Immature natural killer cell (primary cell): ENCODE data around the gene NOS1AP. TPM values are rescaled to one million over a fixed set of nuclear protein-coding genes. Genes with fewer than 3 reads are reported as not detected.

Experiments used
- DNase-seq, 3 donors: peaks; one replicate each; pipeline ENCODE4 v3.0.0; 2022; ENCODE audit warnings: mixed read lengths in 1 of 3
- H3K27ac Mint-ChIP-seq, 6 donors: one replicate each; pipeline ENCODE4 v1.8.0; 2020; ENCODE audit warnings: mixed read lengths in 6 of 6, mild to moderate bottlenecking in 5 of 6, inconsistent platforms in 4 of 6, moderate library complexity in 3 of 6
- H3K27me3 Mint-ChIP-seq, 3 donors: one replicate each; pipeline ENCODE4 v1.8.0; 2020 to 2021; ENCODE audit warnings: low read depth in 3 of 3, mild to moderate bottlenecking in 3 of 3, mixed read lengths in 3 of 3, moderate library complexity in 3 of 3, inconsistent platforms in 1 of 3
- H3K36me3 Mint-ChIP-seq, 3 donors: one replicate each; pipeline ENCODE4 v1.8.0; 2020; ENCODE audit warnings: mixed read lengths in 3 of 3, inconsistent platforms in 2 of 3, mild to moderate bottlenecking in 2 of 3
- H3K4me1 Mint-ChIP-seq, 2 donors: one replicate each; pipeline ENCODE4 v1.8.0; 2020; ENCODE audit warnings: inconsistent platforms in 2 of 2, mild to moderate bottlenecking in 2 of 2, mixed read lengths in 2 of 2, moderate library complexity in 1 of 2
- H3K4me3 Mint-ChIP-seq, 5 donors: one replicate each; pipeline ENCODE4 v1.8.0; 2020; ENCODE audit warnings: mild to moderate bottlenecking in 5 of 5, mixed read lengths in 5 of 5, inconsistent platforms in 3 of 5, moderate library complexity in 3 of 5
- H3K9me3 Mint-ChIP-seq, 6 donors: one replicate each; pipeline ENCODE4 v1.8.0; 2020; ENCODE audit warnings: mild to moderate bottlenecking in 6 of 6, mixed read lengths in 6 of 6, inconsistent platforms in 4 of 6, moderate library complexity in 3 of 6
- polyA plus RNA-seq, 3 donors: library from polyadenylated mRNA; unstranded; fragments of 300-500 nt; fragmentation: Illumina TruSeq; gene quantifications; one replicate each; pipeline ENCODE4 v1.2.3, GENCODE V29; 2021

NOS1AP gene
- polyA plus RNA-seq, 3 donors from 2014 or later = not detected

DNA sequence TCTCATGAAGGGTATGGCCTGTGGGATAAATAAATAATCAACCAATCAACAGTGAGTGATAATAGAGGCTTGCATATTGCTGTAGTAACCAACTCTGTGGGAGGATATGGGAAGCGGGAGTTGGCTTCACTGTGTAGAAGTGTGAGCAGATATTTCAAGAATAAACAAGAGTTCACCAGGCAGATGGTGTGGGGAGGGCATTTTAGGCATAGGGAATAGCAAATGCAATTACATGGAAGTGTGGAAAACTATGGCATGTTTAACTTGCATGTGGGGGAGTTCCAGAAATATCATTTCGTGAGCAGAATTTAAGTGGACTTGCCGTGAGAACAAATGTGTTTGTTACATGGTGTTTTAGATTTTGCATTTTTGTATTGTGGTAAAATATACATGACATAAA, 211.9 kb downstream of the NOS1AP start:
- Mint-ChIP-seq H3K27ac (no peak overlapping the region), H3K4me3 (no peak overlapping the region), H3K27me3 (peaks cover 2 to 5% (median 5%) of the 10 kb centered on the region in 3 donors), H3K4me1 (no peaks in the 10 kb centered on the region), H3K9me3 (no peaks in the 10 kb centered on the region), H3K36me3 (no peaks in the 10 kb centered on the region)
- no peak for DNase-seq

- no peaks in the 10 kb centered on the region for H3K9me3 Mint-ChIP-seq
- peaks cover 3 to 8% (median 3%) of the 10 kb centered on the region in 3 donors for H3K27me3 Mint-ChIP-seq
- H3K36me3 Mint-ChIP-seq = no peaks in the 10 kb centered on the region
- no peak overlapping the region for H3K4me3 Mint-ChIP-seq
- H3K4me1 Mint-ChIP-seq = no peaks in the 10 kb centered on the region
- H3K27ac Mint-ChIP-seq = no peak overlapping the region
- no peak for DNase-seq
These were observed 214.2 kb downstream of the NOS1AP start for GRCh38 chr1:162283657-162284056.

GRCh38 chr1:162284206-162284955, 214.9 kb downstream of the NOS1AP start:
- Mint-ChIP-seq H3K27me3 (peaks cover 1 to 8% (median 3%) of the 10 kb centered on the region in 3 donors), H3K27ac (no peak overlapping the region), H3K4me1 (no peaks in the 10 kb centered on the region), H3K36me3 (no peaks in the 10 kb centered on the region), H3K4me3 (no peak overlapping the region), H3K9me3 (no peaks in the 10 kb centered on the region)
- DNase-seq = no peak

DNA sequence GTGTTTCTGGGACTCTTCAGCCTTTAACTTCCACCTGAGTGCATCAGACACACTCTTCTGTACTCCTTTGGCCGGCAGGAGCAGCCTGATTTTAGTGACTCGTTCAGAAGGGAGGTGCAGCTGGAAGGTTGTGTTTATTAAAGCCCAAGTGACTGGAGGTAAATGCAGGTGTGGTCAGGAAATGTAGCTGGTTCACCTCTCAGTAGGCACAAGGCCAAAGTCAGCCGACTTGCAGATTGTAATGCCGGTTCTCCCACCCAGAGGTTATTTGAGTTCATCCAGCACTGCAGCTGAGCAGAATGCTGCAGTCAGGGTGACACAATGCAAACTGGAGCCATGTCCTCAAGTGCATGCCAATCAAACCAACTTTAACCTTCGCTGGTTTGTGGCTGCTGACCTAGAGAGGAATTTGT, 215.7 kb downstream of the NOS1AP start:
- H3K27me3 Mint-ChIP-seq = peaks cover 0 to 8% (median 1%) of the 10 kb centered on the region in 3 donors
- no peak for DNase-seq
- no peaks in the 10 kb centered on the region for H3K9me3 Mint-ChIP-seq
- H3K4me3 Mint-ChIP-seq = no peak overlapping the region
- H3K27ac Mint-ChIP-seq = no peak overlapping the region
- no peaks in the 10 kb centered on the region for H3K36me3 Mint-ChIP-seq
- no peaks in the 10 kb centered on the region for H3K4me1 Mint-ChIP-seq

GRCh38 chr1:162291000-162291399, 221.5 kb downstream of the NOS1AP start:
- no peak for DNase-seq
- Mint-ChIP-seq H3K27ac (no peak overlapping the region), H3K4me1 (peaks cover 20 to 25% of the 10 kb centered on the region in 2 donors)

DNA sequence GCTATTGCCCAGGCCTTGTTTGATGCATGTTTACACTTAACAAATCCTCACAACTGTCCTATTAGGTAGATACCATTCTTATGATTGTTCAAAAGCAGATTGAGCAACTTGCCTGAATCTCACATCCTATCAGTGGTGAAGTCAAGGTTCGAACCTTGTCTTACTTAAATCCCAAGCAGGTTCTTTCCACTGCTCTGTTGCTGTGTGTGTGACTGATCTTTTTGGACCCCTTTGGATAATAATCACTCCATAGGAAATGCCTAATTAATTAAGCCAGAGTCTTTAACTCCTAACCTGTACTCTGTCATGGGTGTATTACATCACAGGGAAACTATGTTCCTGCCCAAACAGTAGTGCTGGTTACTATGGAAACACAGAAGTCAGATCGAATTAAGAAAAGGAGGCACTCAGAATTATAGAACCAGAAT, 222.9 kb downstream of the NOS1AP start:
- peaks cover 34 to 39% of the 10 kb centered on the region in 2 donors for H3K4me1 Mint-ChIP-seq

More at GRCh38 chr1:162291000-162291399, 221.5 kb downstream of the NOS1AP start:
- peaks cover 3 to 7% (median 6%) of the 10 kb centered on the region in 3 donors for H3K27me3 Mint-ChIP-seq
- H3K9me3 Mint-ChIP-seq = no peaks in the 10 kb centered on the region
- no peak overlapping the region for H3K4me3 Mint-ChIP-seq
- no peaks in the 10 kb centered on the region for H3K36me3 Mint-ChIP-seq

DNA sequence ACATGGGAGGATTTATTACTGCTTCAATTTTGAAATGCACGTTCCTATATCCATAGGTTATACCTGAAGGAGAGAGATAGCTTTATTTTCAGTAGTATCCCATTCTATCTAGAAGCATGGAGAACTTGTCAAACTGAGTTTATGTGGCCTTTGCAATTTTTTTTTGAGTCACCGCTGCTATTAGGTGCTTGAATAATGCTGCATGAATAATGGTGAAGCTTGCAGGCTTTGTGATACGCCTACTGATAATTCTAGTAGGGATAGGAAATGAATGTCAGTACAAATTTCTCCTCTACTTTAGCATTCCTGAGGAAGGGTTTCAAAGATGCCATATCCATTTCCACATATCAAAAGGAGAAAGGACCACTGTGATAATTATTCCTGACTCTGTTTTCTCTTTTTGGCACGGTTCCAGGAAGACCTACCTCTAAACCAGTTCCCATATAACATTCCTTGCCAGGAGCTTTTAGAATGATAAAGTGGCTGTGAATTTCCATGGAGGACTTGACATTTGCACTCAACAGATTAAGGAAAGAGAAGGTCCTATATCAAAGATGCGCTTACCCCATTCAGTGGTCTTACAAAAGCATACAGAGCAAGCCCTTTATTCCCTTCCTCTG, 223.7 kb downstream of the NOS1AP start:
- DNase-seq = no peak
- H3K27me3 Mint-ChIP-seq = peaks cover 3 to 5% (median 5%) of the 10 kb centered on the region in 3 donors
- H3K4me3 Mint-ChIP-seq = no peak overlapping the region
- no peaks in the 10 kb centered on the region for H3K9me3 Mint-ChIP-seq
- no peaks in the 10 kb centered on the region for H3K36me3 Mint-ChIP-seq
- no peak overlapping the region for H3K27ac Mint-ChIP-seq
- H3K4me1 Mint-ChIP-seq = peaks cover 42 to 47% of the 10 kb centered on the region in 2 donors

More for the DNA sequence above, 222.9 kb downstream of the NOS1AP start:
- Mint-ChIP-seq H3K27ac (no peak overlapping the region), H3K27me3 (peaks cover 3 to 7% (median 5%) of the 10 kb centered on the region in 3 donors), H3K9me3 (no peaks in the 10 kb centered on the region), H3K36me3 (no peaks in the 10 kb centered on the region), H3K4me3 (no peak overlapping the region)
- no peak for DNase-seq

GRCh38 chr1:162294015-162294414, 224.5 kb downstream of the NOS1AP start:
- Mint-ChIP-seq H3K4me1 (peaks cover 45 to 51% of the 10 kb centered on the region in 2 donors), H3K27ac (no peak overlapping the region), H3K9me3 (no peaks in the 10 kb centered on the region), H3K27me3 (peaks cover 3 to 5% (median 5%) of the 10 kb centered on the region in 3 donors), H3K4me3 (peak overlapping the region in 2 of 5 donors; percentile 8 to 15), H3K36me3 (no peaks in the 10 kb centered on the region)
- DNase-seq = no peak

GRCh38 chr1:162297208-162297607, 227.7 kb downstream of the NOS1AP start:
- Mint-ChIP-seq H3K27ac (peak overlapping the region; percentile 52 to 89 (median 78)), H3K36me3 (no peaks in the 10 kb centered on the region), H3K9me3 (no peaks in the 10 kb centered on the region), H3K4me1 (peaks cover 45 to 51% of the 10 kb centered on the region in 2 donors), H3K27me3 (peaks cover 5 to 13% (median 5%) of the 10 kb centered on the region in 3 donors), H3K4me3 (peak overlapping the region; percentile 28 to 77 (median 67))
- peak; percentile 70 to 74 (median 72) for DNase-seq

DNA sequence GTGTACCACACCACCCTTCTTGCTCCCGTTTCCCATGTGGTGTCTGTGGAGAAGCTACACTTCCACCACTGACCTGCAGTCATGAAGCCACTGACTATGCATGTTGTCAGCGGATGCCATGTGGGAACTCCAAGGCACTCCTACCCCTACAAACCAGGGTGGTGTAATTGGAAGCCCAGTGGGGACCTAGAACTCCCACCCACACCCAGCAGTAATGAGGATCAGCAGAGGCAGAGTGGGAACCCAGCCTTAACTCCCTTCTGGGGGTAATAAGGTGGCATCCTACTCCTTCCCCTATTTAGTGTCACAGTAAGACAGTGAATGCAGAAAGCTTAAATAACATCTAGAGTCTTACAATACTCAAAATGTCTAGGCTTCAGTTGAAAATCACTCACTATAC, 228.8 kb downstream of the NOS1AP start:
- Mint-ChIP-seq H3K9me3 (no peaks in the 10 kb centered on the region), H3K36me3 (no peaks in the 10 kb centered on the region), H3K4me3 (peak overlapping the region in 1 of 5 donors; percentile 10), H3K4me1 (peaks cover 45 to 51% of the 10 kb centered on the region in 2 donors), H3K27ac (peak overlapping the region in 1 of 6 donors; percentile 21), H3K27me3 (peaks cover 4 to 13% (median 5%) of the 10 kb centered on the region in 3 donors)
- no peak for DNase-seq

GRCh38 chr1:162299018-162299417, 229.5 kb downstream of the NOS1AP start:
- H3K4me1 Mint-ChIP-seq = peaks cover 40 to 45% of the 10 kb centered on the region in 2 donors

DNA sequence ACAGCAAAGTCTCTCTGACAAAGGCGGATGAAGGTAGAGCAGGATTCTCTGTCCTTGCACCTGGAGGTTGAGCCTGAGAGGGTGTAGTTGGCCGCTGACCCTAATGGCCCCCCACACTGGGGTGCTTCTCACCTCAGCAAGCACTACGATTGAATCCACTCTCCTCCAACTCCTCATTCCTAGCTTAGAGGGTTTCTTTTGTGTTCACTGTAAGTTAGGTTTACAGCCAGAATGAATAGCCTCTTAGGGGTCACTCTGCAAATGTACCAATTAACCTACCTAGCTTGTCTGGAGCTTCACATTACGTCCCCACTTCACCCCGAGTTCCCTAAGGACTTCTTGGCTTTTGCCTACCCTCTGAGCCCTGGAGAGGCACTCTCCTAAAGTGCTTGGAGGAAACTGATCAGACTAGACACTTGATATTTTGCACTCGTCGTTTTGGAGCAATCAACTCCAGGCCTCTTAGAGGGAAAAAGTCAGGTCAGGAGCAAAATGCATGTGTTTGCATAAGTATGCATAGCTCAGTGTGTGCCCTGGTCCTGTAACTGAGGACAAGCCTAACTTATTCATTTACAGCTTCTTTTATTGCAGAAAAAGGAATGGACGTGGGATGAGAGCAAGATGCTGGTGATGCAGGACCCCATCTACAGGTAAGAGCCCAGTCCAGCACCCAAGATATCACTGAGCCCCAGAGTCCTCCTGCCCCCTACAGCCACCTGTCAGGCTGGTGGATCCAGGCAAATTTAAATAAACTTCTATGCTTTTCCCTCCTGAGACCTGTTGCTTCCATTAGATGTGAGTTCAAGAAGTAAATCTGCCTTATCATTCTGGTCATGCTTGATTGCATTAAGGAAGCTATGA, 230.8 kb downstream of the NOS1AP start:
- no peak for DNase-seq
- Mint-ChIP-seq H3K9me3 (no peaks in the 10 kb centered on the region), H3K4me1 (peaks cover 32 to 33% of the 10 kb centered on the region in 2 donors), H3K27me3 (peaks cover 0 to 13% (median 10%) of the 10 kb centered on the region in 3 donors), H3K4me3 (no peak overlapping the region), H3K36me3 (no peaks in the 10 kb centered on the region), H3K27ac (no peak overlapping the region)

More at GRCh38 chr1:162299018-162299417, 229.5 kb downstream of the NOS1AP start:
- peaks cover 4 to 13% (median 8%) of the 10 kb centered on the region in 3 donors for H3K27me3 Mint-ChIP-seq
- DNase-seq = no peak
- no peaks in the 10 kb centered on the region for H3K9me3 Mint-ChIP-seq
- H3K4me3 Mint-ChIP-seq = no peak overlapping the region
- no peak overlapping the region for H3K27ac Mint-ChIP-seq
- no peaks in the 10 kb centered on the region for H3K36me3 Mint-ChIP-seq

- peaks cover 18 to 29% of the 10 kb centered on the region in 2 donors for H3K4me1 Mint-ChIP-seq
- H3K36me3 Mint-ChIP-seq = no peaks in the 10 kb centered on the region
- H3K27me3 Mint-ChIP-seq = peaks cover 0 to 13% (median 8%) of the 10 kb centered on the region in 3 donors
- H3K27ac Mint-ChIP-seq = no peak overlapping the region
- H3K4me3 Mint-ChIP-seq = no peak overlapping the region
- no peaks in the 10 kb centered on the region for H3K9me3 Mint-ChIP-seq
- no peak for DNase-seq
These were observed 232.2 kb downstream of the NOS1AP start for GRCh38 chr1:162301696-162302095.
